CD4-positive, alpha-beta T cell treated with Interleukin-4 for 4 hours (primary cell): Measurements from ENCODE around the gene CAMK1D.

Experiments
- DNase-seq: peaks from one replicate; pipeline ENCODE4 v3.0.0-alpha.2; 2020

Gene CAMK1D

GRCh38 chr10:12405342-12406320, 56.3 kb downstream of the CAMK1D start:
- DNase-seq = no peak

GRCh38 chr10:12406764-12407400, 57.5 kb downstream of the CAMK1D start:
- DNase-seq = no peak

GRCh38 chr10:12408472-12408871, 59.1 kb downstream of the CAMK1D start:
- no peak for DNase-seq

GRCh38 chr10:12409161-12409560, 59.8 kb downstream of the CAMK1D start:
- DNase-seq = no peak

- no peak for DNase-seq
Measured at GRCh38 chr10:12409613-12410012, 60.3 kb downstream of the CAMK1D start.

- peak; percentile 19 for DNase-seq
Measured at GRCh38 chr10:12412666-12413368, 63.5 kb downstream of the CAMK1D start.

- DNase-seq = no peak
Measured at GRCh38 chr10:12413369-12413711, 64.0 kb downstream of the CAMK1D start.

GRCh38 chr10:12414278-12414989, 65.1 kb downstream of the CAMK1D start:
- DNase-seq = no peak

GRCh38 chr10:12416344-12417050, 67.2 kb downstream of the CAMK1D start:
- DNase-seq = no peak

GRCh38 chr10:12417331-12417730, 68.0 kb downstream of the CAMK1D start:
- no peak for DNase-seq

- DNase-seq = no peak
Measured at GRCh38 chr10:12418000-12418399, 68.7 kb downstream of the CAMK1D start.

GRCh38 chr10:12418725-12419261, 69.4 kb downstream of the CAMK1D start:
- no peak for DNase-seq

GRCh38 chr10:12419262-12419847, 70.0 kb downstream of the CAMK1D start:
- DNase-seq = peak; percentile 88

- no peak for DNase-seq
Measured at GRCh38 chr10:12420530-12421120, 71.3 kb downstream of the CAMK1D start.

- no peak for DNase-seq
Measured at GRCh38 chr10:12422189-12422588, 72.8 kb downstream of the CAMK1D start.

GRCh38 chr10:12423896-12424295, 74.5 kb downstream of the CAMK1D start:
- DNase-seq = no peak

GRCh38 chr10:12427276-12427675, 77.9 kb downstream of the CAMK1D start:
- DNase-seq = no peak

- no peak for DNase-seq
Measured at GRCh38 chr10:12428447-12429135, 79.2 kb downstream of the CAMK1D start.

- no peak for DNase-seq
Measured at GRCh38 chr10:12430406-12430982, 81.1 kb downstream of the CAMK1D start.
